ENCODE results near the gene ME3.
"Not testable (repeated sequence)": the region's sequence is repeated elsewhere in the genome, so short reads cannot be mapped to it uniquely, and the experiment has no call there.

The ME3 gene

GRCh38 chr11:86660736-86661135 is 11.7 kb downstream of the ME3 start:
- DNase-seq: no peak

GRCh38 chr11:86660088-86660487 is 12.3 kb downstream of the ME3 start:
- DNase-seq: no peak

- no peak for DNase-seq
Measured at GRCh38 chr11:86658534-86658933, 13.9 kb downstream of the ME3 start.

- DNase-seq: not testable (repeated sequence)
Measured at GRCh38 chr11:86645212-86645611, 27.2 kb downstream of the ME3 start.

- DNase-seq: no peak
Measured at GRCh38 chr11:86644291-86644690, 28.1 kb downstream of the ME3 start.

- no peak for DNase-seq
Measured at GRCh38 chr11:86641537-86642261, 30.7 kb downstream of the ME3 start.

- DNase-seq: no peak
Measured at GRCh38 chr11:86639137-86639536, 33.3 kb downstream of the ME3 start.

GRCh38 chr11:86638673-86639072 is 33.7 kb downstream of the ME3 start:
- no peak for DNase-seq

- no peak for DNase-seq
Measured at GRCh38 chr11:86637988-86638387, 34.4 kb downstream of the ME3 start.

- no peak for DNase-seq
Measured at GRCh38 chr11:86636275-86636674, 36.1 kb downstream of the ME3 start.

- DNase-seq: no peak
Measured at GRCh38 chr11:86632499-86633269, 39.7 kb downstream of the ME3 start.

GRCh38 chr11:86630229-86630981 is 42.0 kb downstream of the ME3 start:
- no peak for DNase-seq

- DNase-seq: no peak
Measured at GRCh38 chr11:86629045-86629706, 43.2 kb downstream of the ME3 start.

GRCh38 chr11:86627776-86628455 is 44.5 kb downstream of the ME3 start:
- DNase-seq: no peak

GRCh38 chr11:86625981-86626380 is 46.4 kb downstream of the ME3 start:
- DNase-seq: no peak

- no peak for DNase-seq
Measured at GRCh38 chr11:86625544-86625943, 46.9 kb downstream of the ME3 start.

GRCh38 chr11:86624366-86624765 is 48.0 kb downstream of the ME3 start:
- DNase-seq: no peak

GRCh38 chr11:86623736-86624135 is 48.7 kb downstream of the ME3 start:
- no peak for DNase-seq

- DNase-seq: no peak
Measured at GRCh38 chr11:86623041-86623621, 49.3 kb downstream of the ME3 start.

GRCh38 chr11:86621854-86622253 is 50.6 kb downstream of the ME3 start:
- DNase-seq: no peak

GRCh38 chr11:86620891-86621521 is 51.4 kb downstream of the ME3 start:
- DNase-seq: no peak

- not testable (repeated sequence) for DNase-seq
Measured at GRCh38 chr11:86619428-86619827, 53.0 kb downstream of the ME3 start.

All from DMS79 (cell line).